ENCODE data around the gene MYO15A. TPM values are rescaled to one million over a fixed set of nuclear protein-coding genes. Genes with fewer than 3 reads are reported as not detected.

The MYO15A gene
- total and polyA plus RNA-seq, 4 experiments from 2014 or later: 0.14 to 2.2 (median 1.0) TPM

- no peak overlapping the region for H3K4me3 ChIP-seq (ENCODE audit: low read length in 2 of 2)
- H3K4me1 ChIP-seq (ENCODE audit: insufficient read depth, low read length): no peaks in the 10 kb centered on the region
- H3K36me3 Mint-ChIP-seq: no peaks in the 10 kb centered on the region
- H3K9me3 ChIP-seq (ENCODE audit: control insufficient read depth in 1 of 2, low read length in 2 of 2): no peaks in the 10 kb centered on the region
- H3K9me3 Mint-ChIP-seq: peaks cover 0 to 3% (median 0%) of the 10 kb centered on the region in 8 donors
- no peak overlapping the region for H3K27ac ChIP-seq (ENCODE audit: low read depth, low read length)
- H3K27me3 ChIP-seq (ENCODE audit: insufficient read depth, low read length): no peaks in the 10 kb centered on the region
- no peaks in the 10 kb centered on the region for H3K4me1 Mint-ChIP-seq
- H3K36me3 ChIP-seq (ENCODE audit: insufficient read depth, low read length): no peaks in the 10 kb centered on the region
- ChIA-PET POLR2A (ENCODE audit: partially characterized antibody) (no interaction called here), CTCF (ENCODE audit: partially characterized antibody) (no interaction called here)
- no peak overlapping the region for H3K4me3 Mint-ChIP-seq
- DNase-seq: no peak
- H3K27ac Mint-ChIP-seq: no peak overlapping the region
- intact Hi-C loops (cut with micrococcal nuclease): no loop called here
- no peaks in the 10 kb centered on the region for H3K27me3 Mint-ChIP-seq
Observed at GRCh38 chr17:18120461-18121017, 12.0 kb downstream of the MYO15A start.

- no peaks in the 10 kb centered on the region for H3K4me1 ChIP-seq (ENCODE audit: insufficient read depth, low read length)
- H3K36me3 Mint-ChIP-seq: no peaks in the 10 kb centered on the region
- intact Hi-C loops (cut with micrococcal nuclease): no loop called here
- peaks cover 0 to 3% (median 0%) of the 10 kb centered on the region in 8 donors for H3K9me3 Mint-ChIP-seq
- H3K4me1 Mint-ChIP-seq: no peaks in the 10 kb centered on the region
- H3K27ac Mint-ChIP-seq: no peak overlapping the region
- CTCF ChIA-PET (ENCODE audit: partially characterized antibody): no interaction called here
- H3K4me3 ChIP-seq (ENCODE audit: low read length in 2 of 2): no peak overlapping the region
- no peaks in the 10 kb centered on the region for H3K9me3 ChIP-seq (ENCODE audit: control insufficient read depth in 1 of 2, low read length in 2 of 2)
- no peak for DNase-seq
- H3K36me3 ChIP-seq (ENCODE audit: insufficient read depth, low read length): no peaks in the 10 kb centered on the region
- H3K27me3 Mint-ChIP-seq: no peaks in the 10 kb centered on the region
- no peak overlapping the region for H3K27ac ChIP-seq (ENCODE audit: low read depth, low read length)
- no peaks in the 10 kb centered on the region for H3K27me3 ChIP-seq (ENCODE audit: insufficient read depth, low read length)
- POLR2A ChIA-PET (ENCODE audit: partially characterized antibody): no interaction called here
- no peak overlapping the region for H3K4me3 Mint-ChIP-seq
Observed at GRCh38 chr17:18121144-18121910, 12.8 kb downstream of the MYO15A start.

- Histone ChIP-seq H3K27me3 (ENCODE audit: insufficient read depth, low read length) (no peaks in the 10 kb centered on the region), H3K9me3 (ENCODE audit: control insufficient read depth in 1 of 2, low read length in 2 of 2) (no peaks in the 10 kb centered on the region), H3K4me3 (ENCODE audit: low read length in 2 of 2) (no peak overlapping the region), H3K36me3 (ENCODE audit: insufficient read depth, low read length) (no peaks in the 10 kb centered on the region), H3K27ac (ENCODE audit: low read depth, low read length) (no peak overlapping the region), H3K4me1 (ENCODE audit: insufficient read depth, low read length) (no peaks in the 10 kb centered on the region)
- Mint-ChIP-seq H3K4me1 (no peaks in the 10 kb centered on the region), H3K36me3 (no peaks in the 10 kb centered on the region), H3K4me3 (no peak overlapping the region), H3K27me3 (no peaks in the 10 kb centered on the region), H3K9me3 (peaks cover 0 to 3% (median 0%) of the 10 kb centered on the region in 8 donors), H3K27ac (no peak overlapping the region)
- CTCF ChIA-PET (ENCODE audit: partially characterized antibody): no interaction called here
- POLR2A ChIA-PET (ENCODE audit: partially characterized antibody): no interaction called here
- intact Hi-C loops (cut with micrococcal nuclease): no loop called here
- no peak for DNase-seq
Observed at GRCh38 chr17:18122990-18123753, 14.6 kb downstream of the MYO15A start.

- CTCF ChIA-PET (ENCODE audit: partially characterized antibody): no interaction called here
Observed at GRCh38 chr17:18124345-18125126, 16.0 kb downstream of the MYO15A start.

GRCh38 chr17:18129041-18129502 is 20.5 kb downstream of the MYO15A start:
- no peaks in the 10 kb centered on the region for H3K36me3 Mint-ChIP-seq
- H3K4me3 Mint-ChIP-seq: no peak overlapping the region
- no peaks in the 10 kb centered on the region for H3K27me3 ChIP-seq (ENCODE audit: insufficient read depth, low read length)
- H3K27ac Mint-ChIP-seq: peak overlapping the region in 1 of 7 donors; percentile 52
- POLR2A ChIA-PET (ENCODE audit: partially characterized antibody): interaction anchor here (0.7 kb wide), 1 partner anchor 1218 kb away, joined by 3 read pairs; no protein-coding TSS in a partner anchor
- H3K9me3 ChIP-seq (ENCODE audit: control insufficient read depth in 1 of 2, low read length in 2 of 2): no peaks in the 10 kb centered on the region
- H3K36me3 ChIP-seq (ENCODE audit: insufficient read depth, low read length): no peaks in the 10 kb centered on the region
- DNase-seq: no peak
- no peaks in the 10 kb centered on the region for H3K4me1 ChIP-seq (ENCODE audit: insufficient read depth, low read length)
- H3K27ac ChIP-seq (ENCODE audit: low read depth, low read length): no peak overlapping the region
- no peaks in the 10 kb centered on the region for H3K9me3 Mint-ChIP-seq
- no peaks in the 10 kb centered on the region for H3K27me3 Mint-ChIP-seq
- CTCF ChIA-PET (ENCODE audit: partially characterized antibody): no interaction called here
- no peaks in the 10 kb centered on the region for H3K4me1 Mint-ChIP-seq
- intact Hi-C loops (cut with micrococcal nuclease): no loop called here
- no peak overlapping the region for H3K4me3 ChIP-seq (ENCODE audit: low read length in 2 of 2)

More at GRCh38 chr17:18124345-18125126, 16.0 kb downstream of the MYO15A start:
- H3K27me3 Mint-ChIP-seq: no peaks in the 10 kb centered on the region
- POLR2A ChIA-PET (ENCODE audit: partially characterized antibody): interaction anchor here (0.6 kb wide), 1 partner anchor 261 kb away, joined by 3 read pairs; no protein-coding TSS in a partner anchor
- no peaks in the 10 kb centered on the region for H3K36me3 Mint-ChIP-seq
- no peaks in the 10 kb centered on the region for H3K4me1 Mint-ChIP-seq
- H3K27ac Mint-ChIP-seq: no peak overlapping the region
- peaks cover 0 to 2% (median 0%) of the 10 kb centered on the region in 8 donors for H3K9me3 Mint-ChIP-seq
- Histone ChIP-seq H3K36me3 (ENCODE audit: insufficient read depth, low read length) (no peaks in the 10 kb centered on the region), H3K9me3 (ENCODE audit: control insufficient read depth in 1 of 2, low read length in 2 of 2) (no peaks in the 10 kb centered on the region), H3K27ac (ENCODE audit: low read depth, low read length) (no peak overlapping the region), H3K4me1 (ENCODE audit: insufficient read depth, low read length) (no peaks in the 10 kb centered on the region), H3K4me3 (ENCODE audit: low read length in 2 of 2) (no peak overlapping the region), H3K27me3 (ENCODE audit: insufficient read depth, low read length) (no peaks in the 10 kb centered on the region)
- no peak for DNase-seq
- intact Hi-C loops (cut with micrococcal nuclease): no loop called here
- no peak overlapping the region for H3K4me3 Mint-ChIP-seq

GRCh38 chr17:18132711-18133110 is 24.2 kb downstream of the MYO15A start:
- no peaks in the 10 kb centered on the region for H3K27me3 Mint-ChIP-seq
- H3K9me3 Mint-ChIP-seq: no peaks in the 10 kb centered on the region
- intact Hi-C loops (cut with micrococcal nuclease): no loop called here
- ChIA-PET CTCF (ENCODE audit: partially characterized antibody) (no interaction called here), POLR2A (ENCODE audit: partially characterized antibody) (no interaction called here)
- no peak overlapping the region for H3K27ac Mint-ChIP-seq
- no peaks in the 10 kb centered on the region for H3K27me3 ChIP-seq (ENCODE audit: insufficient read depth, low read length)
- H3K36me3 Mint-ChIP-seq: no peaks in the 10 kb centered on the region
- no peaks in the 10 kb centered on the region for H3K9me3 ChIP-seq (ENCODE audit: control insufficient read depth in 1 of 2, low read length in 2 of 2)
- DNase-seq: no peak
- H3K27ac ChIP-seq (ENCODE audit: low read depth, low read length): no peak overlapping the region
- H3K4me3 ChIP-seq (ENCODE audit: low read length in 2 of 2): no peak overlapping the region
- no peaks in the 10 kb centered on the region for H3K36me3 ChIP-seq (ENCODE audit: insufficient read depth, low read length)
- H3K4me3 Mint-ChIP-seq: no peak overlapping the region
- H3K4me1 Mint-ChIP-seq: no peaks in the 10 kb centered on the region
- H3K4me1 ChIP-seq (ENCODE audit: insufficient read depth, low read length): no peaks in the 10 kb centered on the region

- no peak overlapping the region for H3K4me3 Mint-ChIP-seq
- ChIA-PET CTCF (ENCODE audit: partially characterized antibody) (no interaction called here), POLR2A (ENCODE audit: partially characterized antibody) (no interaction called here)
- intact Hi-C loops (cut with micrococcal nuclease): no loop called here
- H3K4me1 Mint-ChIP-seq: peaks cover 0 to 4% (median 4%) of the 10 kb centered on the region in 4 donors
- Histone ChIP-seq H3K27ac (ENCODE audit: low read depth, low read length) (no peak overlapping the region), H3K36me3 (ENCODE audit: insufficient read depth, low read length) (no peaks in the 10 kb centered on the region), H3K9me3 (ENCODE audit: control insufficient read depth in 1 of 2, low read length in 2 of 2) (no peaks in the 10 kb centered on the region), H3K4me3 (ENCODE audit: low read length in 2 of 2) (no peak overlapping the region), H3K4me1 (ENCODE audit: insufficient read depth, low read length) (no peaks in the 10 kb centered on the region), H3K27me3 (ENCODE audit: insufficient read depth, low read length) (no peaks in the 10 kb centered on the region)
- H3K27me3 Mint-ChIP-seq: no peaks in the 10 kb centered on the region
- no peak for DNase-seq
- no peaks in the 10 kb centered on the region for H3K36me3 Mint-ChIP-seq
- no peaks in the 10 kb centered on the region for H3K9me3 Mint-ChIP-seq
- no peak overlapping the region for H3K27ac Mint-ChIP-seq
Observed at GRCh38 chr17:18136357-18136756, 27.8 kb downstream of the MYO15A start.
